Measurements from ENCODE around the gene TTC34. TPM values are rescaled to one million over a fixed set of nuclear protein-coding genes. Genes with fewer than 3 reads are reported as not detected.

Gene TTC34
- total RNA-seq, 1 experiment from 2014 or later, result 0.92 TPM

- TF ChIP-seq CTCF (conservative IDR thresholded peaks at IDR 0.05), result no peak
- H3K9me3 Mint-ChIP-seq, result peaks cover 28 to 91% of the 10 kb centered on the region in 2 experiments
- Histone ChIP-seq H3K9me3 (ENCODE audit: control insufficient read depth, low read depth, low read length) (peaks cover 96% of the 10 kb centered on the region), H3K4me2 (ENCODE audit: insufficient read depth, insufficient read length, low read length) (no peak overlapping the region), H3K27me3 (ENCODE audit: insufficient read depth, low read length) (no peaks in the 10 kb centered on the region), H4K5ac (ENCODE audit: insufficient read length, low read depth, low read length) (no peak overlapping the region), H3K23ac (ENCODE audit: insufficient read length, low read depth, low read length) (no peak overlapping the region), H4K8ac (replicated peaks; ENCODE audit: insufficient read length, low read depth, low read length) (no peak overlapping the region), H3T11ph (ENCODE audit: low read length) (no peak overlapping the region), H2BK12ac (ENCODE audit: insufficient read length, low read depth, low read length) (no peak overlapping the region), H3K14ac (ENCODE audit: insufficient read depth, low read length) (no peak overlapping the region), H2BK15ac (ENCODE audit: low read depth, low read length) (no peak overlapping the region), H3K79me2 (ENCODE audit: insufficient read depth, low read length) (no peaks in the 10 kb centered on the region), H2AFZ (ENCODE audit: low read length) (no peak overlapping the region), H2BK120ac (ENCODE audit: low read depth, low read length, poor library complexity, severe bottlenecking) (no peak overlapping the region), H3K4ac (ENCODE audit: low read depth, low read length) (no peak overlapping the region), H3K56ac (ENCODE audit: insufficient read length, low read depth, low read length) (no peak overlapping the region), H3K79me1 (ENCODE audit: insufficient read depth, low read depth, low read length, poor library complexity, severe bottlenecking) (no peaks in the 10 kb centered on the region), H3K4me1 (ENCODE audit: insufficient read depth, low read length) (no peaks in the 10 kb centered on the region), H4K20me1 (ENCODE audit: control insufficient read depth, insufficient read depth, insufficient read length) (no peaks in the 10 kb centered on the region), H3K9ac (ENCODE audit: extremely low read depth, insufficient read length, low read length) (no peak overlapping the region), H3K23me2 (ENCODE audit: insufficient read length, low read depth, low read length, poor library complexity, severe bottlenecking) (no peaks in the 10 kb centered on the region), H3K27ac (ENCODE audit: insufficient read length, low read depth, low read length) (no peak overlapping the region), H3K18ac (ENCODE audit: insufficient read length, low read depth, low read length) (no peak overlapping the region), H2BK20ac (ENCODE audit: low read depth, low read length, poor library complexity, severe bottlenecking) (no peak overlapping the region), H2BK5ac (ENCODE audit: insufficient read length, low read length) (no peak overlapping the region), H2AK5ac (ENCODE audit: insufficient read length, low read length) (no peak overlapping the region), H4K91ac (ENCODE audit: insufficient read length, low read depth, low read length) (no peak overlapping the region)
- H3K27me3 Mint-ChIP-seq (ENCODE audit: low read depth), result peaks cover 2% of the 10 kb centered on the region; the same call in 1 of the 2 replicates
- H3K4me1 Mint-ChIP-seq, result no peaks in the 10 kb centered on the region
- no peak for DNase-seq
- no peak overlapping the region for H3K4me3 Mint-ChIP-seq
- H3K36me3 Mint-ChIP-seq (ENCODE audit: insufficient read depth in 1 of 3, low read depth in 3 of 3), result peaks cover 0 to 16% (median 2%) of the 10 kb centered on the region in 3 experiments; a peak in 5 of 7 replicates
- no peak overlapping the region for H3K27ac Mint-ChIP-seq
Measured at GRCh38 chr1:2824999-2825398, 23.5 kb upstream of the TTC34 start.

Measured in H9 (cell line).